Measurements from ENCODE around the gene GLT8D1.
"Not testable (repeated sequence)": the region's sequence is repeated elsewhere in the genome, so short reads cannot be mapped to it uniquely, and the experiment has no call there.

GLT8D1 gene

DNA sequence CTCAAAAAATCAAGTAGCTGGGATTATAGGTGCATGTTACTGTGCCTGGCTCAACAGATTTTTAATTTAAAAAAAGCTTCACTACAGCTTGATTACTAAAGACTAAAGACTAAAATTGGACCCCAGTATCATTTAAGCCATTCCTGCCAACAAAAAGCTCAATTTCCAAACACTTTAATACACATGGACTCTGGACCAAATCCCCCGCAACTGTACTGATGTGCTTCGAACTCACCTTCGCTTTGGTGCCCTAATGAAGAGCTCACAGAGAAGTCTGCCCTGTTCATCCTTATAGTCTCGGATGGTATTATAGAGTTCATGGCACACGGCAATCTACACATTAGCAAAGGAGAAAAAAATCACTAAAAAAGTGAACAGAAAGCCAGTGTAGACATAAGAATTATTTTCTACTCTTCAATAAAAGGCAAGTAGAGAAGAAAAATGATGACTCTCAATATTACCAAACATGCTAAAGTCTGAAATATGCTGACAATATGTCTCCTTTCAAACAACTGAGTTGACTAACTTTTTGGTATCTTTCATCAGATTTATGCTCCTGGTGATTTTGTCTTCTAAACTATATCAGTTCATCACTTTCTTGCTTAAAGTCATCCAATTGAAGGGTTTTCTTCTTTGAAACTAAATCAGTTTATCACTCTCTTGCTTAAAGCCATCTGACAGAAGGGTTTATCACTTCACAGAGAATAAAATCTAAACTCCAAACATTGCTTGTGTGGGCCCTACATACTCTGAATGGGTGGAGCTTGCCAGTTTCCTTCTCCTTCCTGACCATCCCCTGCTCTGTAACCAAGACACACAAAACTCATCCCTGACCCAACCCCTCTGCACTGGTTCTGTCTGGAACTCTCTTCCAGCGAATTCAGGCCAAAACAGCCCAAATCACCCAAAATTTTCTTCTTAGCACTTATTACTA lies 27.1 kb downstream of the GLT8D1 start:
- no peak for DNase-seq

GRCh38 chr3:52676201-52676600 lies 29.4 kb downstream of the GLT8D1 start:
- DNase-seq, result not testable (repeated sequence)

- DNase-seq, result no peak
Observed at GRCh38 chr3:52671676-52672075, 33.9 kb downstream of the GLT8D1 start.

DNA sequence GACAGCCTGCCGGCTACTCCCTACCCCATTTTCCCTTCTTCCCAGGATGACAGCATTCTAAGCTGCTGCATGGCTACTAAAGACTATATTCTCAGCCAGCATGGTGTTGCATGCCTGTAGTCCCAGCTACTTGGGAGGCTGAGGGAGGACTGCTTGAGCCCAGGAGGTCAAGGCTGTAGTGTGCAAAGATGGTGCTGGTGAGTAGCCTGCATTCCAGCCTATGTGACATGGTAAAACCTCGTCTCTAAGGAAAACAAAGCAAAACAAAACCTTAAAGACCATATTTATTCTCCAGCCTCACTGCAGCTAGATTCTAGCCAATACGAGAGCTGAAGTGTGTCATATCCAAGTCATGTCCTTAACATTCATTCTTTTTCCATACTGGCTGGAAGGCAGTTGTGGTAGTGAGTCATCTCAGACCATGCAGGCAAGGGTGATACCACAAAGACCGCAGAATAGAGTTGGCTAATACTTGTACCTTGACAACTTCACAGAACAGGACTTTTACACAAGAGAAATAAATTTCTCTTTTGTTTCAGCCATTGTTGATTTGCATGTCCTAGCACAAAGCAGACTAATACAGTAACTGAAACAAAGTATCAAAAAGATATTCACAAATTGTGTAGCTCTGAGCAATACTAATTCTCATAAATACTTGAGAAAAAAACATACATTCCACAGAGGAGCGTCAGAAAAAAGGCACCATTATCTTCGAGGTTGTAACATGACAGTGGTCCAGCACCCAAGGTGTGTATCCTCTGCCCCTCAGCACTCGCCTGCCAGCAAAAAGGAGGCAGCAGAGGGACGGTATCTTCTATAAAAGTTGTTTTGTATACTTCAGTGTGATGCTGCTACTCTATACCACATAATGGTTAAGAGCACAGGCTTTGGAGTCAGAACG lies 34.7 kb downstream of the GLT8D1 start:
- DNase-seq, result no peak

- no peak for DNase-seq
Observed at GRCh38 chr3:52663098-52663497, 42.5 kb downstream of the GLT8D1 start.

- DNase-seq, result no peak
Observed at GRCh38 chr3:52660046-52660445, 45.5 kb downstream of the GLT8D1 start.

DNA sequence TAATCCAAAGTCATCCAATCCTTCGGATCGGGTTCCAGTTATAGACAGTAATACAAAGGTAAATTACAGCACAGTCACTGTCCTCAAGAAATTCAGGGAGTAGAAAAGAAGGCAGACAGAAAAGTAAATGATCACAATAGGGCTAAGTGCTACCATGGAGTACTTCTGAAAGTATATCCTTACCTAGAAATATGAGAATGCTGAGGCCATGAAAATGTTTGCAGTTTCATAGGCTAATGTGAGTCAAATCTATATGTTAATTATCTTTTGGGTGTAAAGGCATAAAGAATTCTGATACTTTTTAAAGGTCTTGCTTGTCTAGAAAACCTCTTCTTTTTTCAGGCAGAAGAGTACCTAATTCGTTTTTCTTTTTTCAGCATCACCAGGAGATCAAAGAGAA lies 49.7 kb downstream of the GLT8D1 start:
- no peak for DNase-seq

DNA sequence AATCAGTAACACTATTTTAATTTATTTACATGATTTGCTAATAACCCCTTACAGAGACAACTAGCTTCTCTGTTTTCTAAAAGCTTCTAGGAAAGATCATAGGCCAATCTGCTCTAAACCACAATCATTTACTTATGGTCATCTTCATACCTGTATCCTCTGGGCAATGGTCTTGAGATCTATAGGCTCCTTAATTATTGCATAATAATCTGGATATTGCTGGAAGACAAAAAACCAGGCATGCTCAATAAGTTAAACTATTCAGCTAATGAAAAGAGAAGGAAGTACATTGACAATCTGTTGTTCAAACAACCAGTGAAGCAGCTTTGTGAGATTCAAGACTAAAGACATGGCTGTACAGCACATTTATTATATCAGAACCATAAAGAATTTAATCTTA lies 54.0 kb downstream of the GLT8D1 start:
- no peak for DNase-seq

DNA sequence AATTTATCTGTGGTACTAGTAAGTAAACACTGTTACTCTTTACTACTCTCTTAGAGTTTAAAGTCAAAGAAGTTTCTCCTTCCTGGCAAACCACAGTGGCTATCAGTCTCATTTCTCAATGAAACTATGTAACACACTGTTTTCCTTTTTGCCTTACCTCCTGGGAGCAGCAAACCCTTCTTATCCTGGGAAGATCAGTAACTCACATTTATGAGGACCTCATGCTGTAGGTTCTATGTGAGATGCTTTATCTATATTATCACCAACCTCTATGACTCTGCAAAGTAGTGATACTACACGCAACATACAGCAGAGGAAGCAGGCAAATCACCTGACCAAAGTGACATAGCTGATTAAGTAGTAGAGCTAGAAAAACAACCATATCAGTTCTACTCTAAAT lies 55.2 kb downstream of the GLT8D1 start:
- DNase-seq, result no peak

DNA sequence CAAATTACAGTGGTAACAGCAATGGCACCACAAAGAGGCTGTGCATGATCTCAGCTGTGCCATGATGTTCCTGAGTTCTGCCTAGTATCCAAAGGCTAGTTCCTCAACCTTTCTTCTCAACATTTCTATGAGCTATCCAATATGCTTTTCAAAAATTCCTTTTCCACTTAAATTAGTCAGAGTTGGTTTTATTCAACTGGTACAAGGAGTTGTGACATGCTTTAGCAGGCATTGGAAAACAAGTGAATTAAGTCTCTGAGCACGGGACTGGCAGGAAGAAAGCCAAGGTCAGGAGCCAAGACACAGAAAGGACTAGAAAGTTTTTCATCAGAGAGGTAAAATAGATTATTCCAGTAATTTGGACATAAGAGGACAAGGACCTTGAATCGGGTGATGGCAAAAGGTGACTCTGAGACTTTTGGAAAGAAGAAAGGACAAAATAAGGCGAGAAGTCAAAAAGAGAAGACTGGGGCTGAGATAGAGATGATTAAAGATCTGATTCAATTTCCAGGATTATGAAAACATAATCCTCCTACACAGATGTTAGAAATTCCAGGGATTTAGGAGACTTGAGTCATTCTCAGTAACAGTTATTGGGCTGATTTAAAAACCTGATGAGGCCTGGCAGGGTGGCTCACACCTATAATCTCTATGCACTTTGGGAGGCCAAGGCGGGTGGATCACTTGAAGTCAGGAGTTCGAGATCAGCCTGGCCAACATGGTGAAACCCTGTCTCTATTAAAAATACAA lies 56.0 kb downstream of the GLT8D1 start:
- DNase-seq, result no peak

DNA sequence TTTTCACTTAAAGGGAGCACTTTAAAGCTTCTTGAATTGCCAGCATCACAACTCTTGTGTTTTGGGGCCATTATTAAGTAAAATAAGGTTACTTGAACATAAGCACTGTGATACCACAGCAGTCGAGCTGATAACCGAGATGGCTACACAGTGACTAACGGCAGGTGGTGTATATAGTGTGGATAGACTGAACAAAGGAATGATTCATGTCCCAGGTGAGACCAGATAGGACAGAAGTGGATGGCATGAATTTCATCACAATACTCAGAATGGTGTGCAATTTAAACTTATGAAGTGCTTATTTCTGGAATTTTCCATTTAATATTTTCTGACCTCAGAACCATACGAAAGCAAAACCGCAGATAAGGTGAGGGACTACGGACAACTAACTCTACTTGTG lies 60.0 kb downstream of the GLT8D1 start:
- DNase-seq, result no peak

Measured in NCI-H1417 treated with DMSO at 0.1 percent for 48 hours (cell line).